GM10266 (cell line): Measurements from ENCODE around the gene PCBD2.

Experiments used
- DNase-seq: peaks from one replicate; pipeline ENCODE4 v3.0.0; 2012; ENCODE audit errors: extremely low spot score
- TF ChIP-seq, protein P1 (sequence below): IDR thresholded peaks from 2 replicates; pipeline ENCODE4 v1.5.1; 2012; ENCODE audit warnings: mild to moderate bottlenecking, low read depth; ENCODE audit not compliant: control insufficient read depth, insufficient read depth; ENCODE audit errors: missing control alignments

PCBD2 gene

DNA sequence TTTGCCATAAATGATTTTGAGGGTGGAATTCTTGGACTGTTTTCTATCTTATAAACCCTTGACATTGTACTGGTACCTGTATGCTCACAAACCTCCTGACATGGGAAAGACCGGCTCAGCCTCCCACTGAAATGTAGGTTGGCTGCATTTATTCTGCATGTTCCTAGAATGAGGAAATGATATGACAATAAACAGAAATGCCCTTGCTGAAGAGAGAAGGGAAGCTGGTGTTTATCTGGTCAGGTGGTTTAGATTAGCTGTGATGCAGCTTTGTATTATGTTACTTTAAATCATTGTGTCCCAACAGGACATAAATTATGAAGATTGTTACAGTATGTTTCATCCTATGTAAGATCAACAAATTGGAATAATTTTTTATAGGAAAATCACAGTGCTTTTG, 39.7 kb downstream of the PCBD2 start:
- no peak for DNase-seq
- TF ChIP-seq, protein P1, sequence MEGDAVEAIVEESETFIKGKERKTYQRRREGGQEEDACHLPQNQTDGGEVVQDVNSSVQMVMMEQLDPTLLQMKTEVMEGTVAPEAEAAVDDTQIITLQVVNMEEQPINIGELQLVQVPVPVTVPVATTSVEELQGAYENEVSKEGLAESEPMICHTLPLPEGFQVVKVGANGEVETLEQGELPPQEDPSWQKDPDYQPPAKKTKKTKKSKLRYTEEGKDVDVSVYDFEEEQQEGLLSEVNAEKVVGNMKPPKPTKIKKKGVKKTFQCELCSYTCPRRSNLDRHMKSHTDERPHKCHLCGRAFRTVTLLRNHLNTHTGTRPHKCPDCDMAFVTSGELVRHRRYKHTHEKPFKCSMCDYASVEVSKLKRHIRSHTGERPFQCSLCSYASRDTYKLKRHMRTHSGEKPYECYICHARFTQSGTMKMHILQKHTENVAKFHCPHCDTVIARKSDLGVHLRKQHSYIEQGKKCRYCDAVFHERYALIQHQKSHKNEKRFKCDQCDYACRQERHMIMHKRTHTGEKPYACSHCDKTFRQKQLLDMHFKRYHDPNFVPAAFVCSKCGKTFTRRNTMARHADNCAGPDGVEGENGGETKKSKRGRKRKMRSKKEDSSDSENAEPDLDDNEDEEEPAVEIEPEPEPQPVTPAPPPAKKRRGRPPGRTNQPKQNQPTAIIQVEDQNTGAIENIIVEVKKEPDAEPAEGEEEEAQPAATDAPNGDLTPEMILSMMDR = no peak

DNA sequence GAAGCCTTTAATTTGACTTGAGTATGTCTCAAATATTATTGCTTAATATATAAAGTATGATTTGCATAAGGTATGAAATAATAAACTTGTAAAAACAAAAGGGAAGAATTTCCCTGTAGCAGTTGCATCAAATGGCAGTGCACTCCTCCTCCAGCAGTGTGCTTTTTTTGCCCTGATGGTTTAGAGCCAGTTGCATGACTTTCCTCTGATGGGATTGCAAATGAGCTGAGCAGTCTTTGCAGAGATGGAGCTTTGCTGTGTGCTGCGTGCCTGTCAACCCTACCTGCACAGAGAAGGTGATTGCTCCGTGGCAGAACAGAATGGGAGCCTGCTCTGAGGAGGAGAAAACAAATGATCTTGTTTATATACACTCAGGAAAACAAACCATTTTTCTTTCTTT, 40.1 kb downstream of the PCBD2 start:
- TF ChIP-seq, protein P1 = no peak
- no peak for DNase-seq

DNA sequence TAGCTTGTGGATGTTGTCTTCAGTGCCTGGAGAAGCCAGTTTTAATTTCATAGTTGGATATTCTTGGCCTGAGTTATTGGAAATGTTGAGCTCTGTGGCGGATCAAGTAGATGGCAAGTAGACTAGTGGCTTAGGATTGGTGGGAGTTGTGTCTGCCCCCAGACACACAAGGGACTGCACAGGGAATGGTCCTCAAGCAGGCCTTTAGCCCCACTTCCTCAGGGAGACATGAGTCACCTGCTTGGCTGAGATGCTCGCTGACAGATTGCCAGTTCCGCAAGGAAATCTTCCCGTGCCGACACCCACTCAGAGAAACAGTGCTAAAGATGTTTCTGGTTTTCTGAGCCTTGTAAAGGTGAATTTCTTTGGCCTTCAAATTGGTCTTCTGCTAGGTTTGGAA, 44.0 kb downstream of the PCBD2 start:
- DNase-seq = no peak
- TF ChIP-seq, protein P1 = no peak

DNA sequence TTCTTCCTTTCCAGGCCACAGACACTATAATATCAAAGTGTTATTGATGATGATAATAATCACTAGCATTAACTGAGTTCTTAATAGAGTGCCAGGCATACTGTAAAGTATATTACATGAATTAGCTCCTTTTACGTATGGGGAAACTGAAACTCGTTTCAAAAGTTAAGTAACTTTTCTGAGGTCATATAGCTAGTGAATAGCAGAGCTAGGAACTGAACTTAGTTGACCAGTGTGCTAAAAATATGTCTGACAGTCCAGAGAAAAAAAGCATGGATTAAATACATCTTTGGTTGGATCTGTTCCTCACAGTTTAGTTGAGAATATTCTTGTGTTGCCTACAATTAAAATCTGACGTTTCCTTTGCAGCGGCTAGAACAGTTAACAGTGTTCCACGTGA, 44.4 kb downstream of the PCBD2 start:
- DNase-seq = no peak
- TF ChIP-seq, protein P1 = no peak

DNA sequence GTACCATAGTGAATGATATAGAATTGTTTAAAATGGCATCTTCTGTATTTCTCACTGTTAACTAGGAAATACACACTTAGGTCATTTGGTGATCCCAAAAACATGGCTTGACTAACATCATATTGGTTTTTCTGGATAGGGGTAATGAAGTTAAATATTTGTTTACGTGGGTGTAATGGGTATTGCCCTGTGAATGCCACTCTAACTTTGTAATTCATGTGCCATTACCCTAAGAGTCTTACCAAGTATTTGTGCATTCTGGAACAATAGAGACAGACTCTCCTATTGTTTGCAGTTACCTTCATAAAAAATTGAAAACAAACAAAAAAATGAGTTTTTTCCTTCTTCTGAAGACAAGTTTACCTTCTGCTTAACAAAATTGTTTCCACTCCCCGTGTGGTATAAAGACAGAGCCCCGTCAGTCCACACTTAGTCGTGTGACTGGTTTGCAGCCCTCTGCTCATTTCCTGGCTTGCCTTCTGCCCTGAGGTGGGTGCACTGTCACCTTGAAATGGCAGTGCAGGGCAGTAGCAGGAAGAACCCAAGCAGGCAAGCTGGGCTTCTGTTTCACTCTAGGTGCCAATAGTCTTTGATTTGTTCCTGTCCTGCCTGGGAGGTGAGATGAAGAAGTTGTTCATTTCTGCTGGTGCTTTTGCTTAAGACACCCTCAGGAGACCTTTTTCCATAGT, 53.1 kb downstream of the PCBD2 start:
- TF ChIP-seq, protein P1 = no peak
- DNase-seq = no peak

DNA sequence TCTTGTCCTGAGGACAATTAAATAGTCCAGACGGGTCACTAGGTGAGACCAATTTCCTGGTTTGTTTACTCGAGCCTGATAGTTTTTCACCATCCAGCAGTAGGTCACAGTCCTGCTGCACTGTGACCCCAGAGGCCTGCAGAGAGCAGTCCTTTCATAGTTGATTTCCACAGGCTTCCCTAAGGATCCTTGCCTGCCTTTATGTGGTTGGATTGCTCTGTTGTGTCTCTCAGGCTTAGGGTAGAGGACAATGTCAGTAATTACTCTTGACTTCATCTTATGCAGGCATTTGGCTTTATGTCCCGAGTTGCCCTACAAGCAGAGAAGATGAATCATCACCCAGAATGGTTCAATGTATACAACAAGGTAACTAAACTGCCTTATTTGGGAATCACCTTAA, 53.8 kb downstream of the PCBD2 start:
- TF ChIP-seq, protein P1 = no peak
- no peak for DNase-seq

DNA sequence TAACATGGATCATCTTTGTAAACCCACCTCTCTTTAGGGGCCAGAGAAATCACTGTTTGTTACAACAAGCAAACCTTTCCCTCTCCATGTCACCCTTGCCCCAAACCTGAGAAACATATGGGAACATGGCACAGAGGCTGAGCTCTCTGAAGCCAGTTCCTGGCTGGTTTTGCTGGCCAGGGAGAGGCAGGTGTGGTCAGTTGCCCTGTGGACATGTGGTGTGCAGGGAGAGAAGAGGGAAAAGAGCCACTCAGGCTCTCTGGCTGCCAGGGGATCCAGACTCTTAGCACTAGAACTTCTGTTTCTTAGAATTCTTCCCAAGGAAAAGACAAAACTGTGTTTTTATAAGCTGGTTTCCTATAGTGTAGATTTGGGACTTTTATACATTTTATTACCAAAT, 58.2 kb downstream of the PCBD2 start:
- DNase-seq = no peak
- TF ChIP-seq, protein P1 = no peak
